Lower leg skin (tissue), 4 donors: ENCODE data around the gene XPC. TPM values are rescaled to one million over a fixed set of nuclear protein-coding genes. Genes with fewer than 3 reads are reported as not detected.

Experiments
- DNase-seq, 2 donors: peaks; one replicate each; pipeline ENCODE4 v3.0.0-alpha.2; 2019; ENCODE audit warnings: low spot score in 2 of 2
- H3K4me3 ChIP-seq: fragments of 200-600 bp; sonication (generic); 2 replicates; pipeline ENCODE4 v1.5.1; 2017; ENCODE audit warnings: mild to moderate bottlenecking, low read depth; ENCODE audit not compliant: poor library complexity, severe bottlenecking
- CTCF ChIP-seq, 3 donors: fragments of 450-650 bp; IDR thresholded peaks; one replicate each; pipeline ENCODE4 v1.5.1; 2016; ENCODE audit warnings: antibody characterized with exemption in 3 of 3, mild to moderate bottlenecking in 3 of 3, moderate library complexity in 2 of 3
- POLR2A ChIP-seq, 2 donors: fragments of 450-650 bp; IDR thresholded peaks; one replicate each; pipeline ENCODE4 v1.6.1; 2016 to 2017; ENCODE audit warnings: antibody characterized with exemption in 2 of 2, mild to moderate bottlenecking in 1 of 2, moderate library complexity in 1 of 2
- WGBS, 2 donors: methylation state at CpG; one replicate each; pipeline ENCODE4 v1.1.5; 2018; 5-methylcytosine and 5-hydroxymethylcytosine counted together
- intact Hi-C: fragments of 100-400 bp; cut with DNase I; formaldehyde crosslinking; loops from one replicate; pipeline ENCODE4 v1.15.0; 2023; ENCODE audit warnings: low total_unique reads
- total RNA-seq, 4 donors: library from RNA; depleted of rRNA; stranded (reverse); fragments of >200 nt; gene quantifications; one replicate each; pipeline ENCODE4 v1.1.0, GENCODE V29; 2016

The XPC gene
- total RNA-seq, 4 donors from 2014 or later = 50.6 to 110 (median 76.2) TPM

- 37 to 46% methylated on average over 2 of the region's 2 CpGs for WGBS, 2 donors
- intact Hi-C loops = no loop called here
- no peak for TF ChIP-seq CTCF (IDR thresholded peaks at IDR 0.05)
- no peak for TF ChIP-seq POLR2A (IDR thresholded peaks at IDR 0.05)
- H3K4me3 ChIP-seq = no peak overlapping the region
- DNase-seq = no peak
These were observed 37.3 kb downstream of the XPC start for GRCh38 chr3:14141144-14141543.

GRCh38 chr3:14140668-14141067 lies 37.7 kb downstream of the XPC start:
- 62 to 71% methylated on average over 2 of the region's 2 CpGs for WGBS, 2 donors
- intact Hi-C loops = no loop called here
- no peak for DNase-seq

GRCh38 chr3:14139771-14140170 lies 38.6 kb downstream of the XPC start:
- 59 to 67% methylated on average over 5 of the region's 5 CpGs for WGBS, 2 donors
- no peak overlapping the region for H3K4me3 ChIP-seq
- intact Hi-C loops = no loop called here
- no peak for DNase-seq
- TF ChIP-seq CTCF (IDR thresholded peaks at IDR 0.05) (no peak), POLR2A (IDR thresholded peaks at IDR 0.05) (no peak)

More at GRCh38 chr3:14140668-14141067, 37.7 kb downstream of the XPC start:
- TF ChIP-seq POLR2A (IDR thresholded peaks at IDR 0.05) (no peak), CTCF (IDR thresholded peaks at IDR 0.05) (no peak)
- H3K4me3 ChIP-seq = no peak overlapping the region

GRCh38 chr3:14138878-14139655 lies 39.3 kb downstream of the XPC start:
- no peak for TF ChIP-seq POLR2A (IDR thresholded peaks at IDR 0.05)
- TF ChIP-seq CTCF (IDR thresholded peaks at IDR 0.05) = no peak
- intact Hi-C loops = no loop called here
- no peak for DNase-seq
- no peak overlapping the region for H3K4me3 ChIP-seq
- 86% methylated on average over 14 of the region's 14 CpGs for WGBS, 2 donors

GRCh38 chr3:14138109-14138877 lies 40.1 kb downstream of the XPC start:
- WGBS, 2 donors = 85 to 89% methylated on average over 16 of the region's 16 CpGs
- TF ChIP-seq POLR2A (IDR thresholded peaks at IDR 0.05) = no peak
- no peak for TF ChIP-seq CTCF (IDR thresholded peaks at IDR 0.05)
- peak in 1 of 2 donors; percentile 75 for DNase-seq
- no peak overlapping the region for H3K4me3 ChIP-seq
- intact Hi-C loops = no loop called here
